GM18858 (cell line): ENCODE data around the gene SLC43A3.
"Not testable (repeated sequence)": the region's sequence is repeated elsewhere in the genome, so short reads cannot be mapped to it uniquely, and the experiment has no call there.

Experiments
- ATAC-seq: cut with Tn5 transposase; IDR thresholded peaks from one replicate; pipeline ENCODE4 v1.9.1; 2021; ENCODE audit not compliant: unreplicated experiment

SLC43A3 gene

DNA sequence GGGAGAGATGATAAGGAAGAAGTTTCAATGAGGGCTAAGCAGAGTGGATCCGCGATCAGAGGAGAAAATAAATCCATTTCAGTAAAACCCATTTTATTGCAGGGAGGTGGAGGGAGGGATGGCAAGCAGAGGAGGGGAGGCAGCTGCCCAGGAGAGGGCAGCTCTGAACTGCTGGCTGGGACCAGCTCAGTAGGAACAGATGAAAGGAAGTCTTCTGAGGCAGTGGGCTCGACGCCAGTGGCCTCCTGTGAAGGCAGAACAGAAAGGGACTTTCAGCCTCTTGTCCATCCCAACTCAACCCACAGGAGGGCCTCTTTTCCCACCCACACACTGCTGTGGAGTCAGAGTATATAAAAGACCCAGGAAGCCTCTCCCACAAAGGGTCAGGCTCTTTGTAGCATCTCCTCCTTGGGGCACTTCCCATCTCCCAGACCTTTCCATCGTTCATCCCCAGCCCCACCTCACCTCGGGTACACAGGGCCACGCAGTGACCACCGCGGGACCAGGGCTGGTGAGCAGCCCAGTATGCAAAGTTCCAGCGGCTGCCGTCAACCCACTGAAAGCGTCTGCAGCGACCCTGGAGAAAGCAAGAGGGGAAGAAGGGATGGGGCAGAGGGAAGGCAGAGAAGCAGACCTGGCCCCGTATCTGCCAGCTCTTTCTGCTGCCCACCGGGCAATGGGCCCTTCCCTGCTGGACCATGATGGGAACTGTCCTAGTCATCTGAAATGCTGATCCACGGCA is 39.5 kb downstream of the SLC43A3 start:
- ATAC-seq, result no peak

DNA sequence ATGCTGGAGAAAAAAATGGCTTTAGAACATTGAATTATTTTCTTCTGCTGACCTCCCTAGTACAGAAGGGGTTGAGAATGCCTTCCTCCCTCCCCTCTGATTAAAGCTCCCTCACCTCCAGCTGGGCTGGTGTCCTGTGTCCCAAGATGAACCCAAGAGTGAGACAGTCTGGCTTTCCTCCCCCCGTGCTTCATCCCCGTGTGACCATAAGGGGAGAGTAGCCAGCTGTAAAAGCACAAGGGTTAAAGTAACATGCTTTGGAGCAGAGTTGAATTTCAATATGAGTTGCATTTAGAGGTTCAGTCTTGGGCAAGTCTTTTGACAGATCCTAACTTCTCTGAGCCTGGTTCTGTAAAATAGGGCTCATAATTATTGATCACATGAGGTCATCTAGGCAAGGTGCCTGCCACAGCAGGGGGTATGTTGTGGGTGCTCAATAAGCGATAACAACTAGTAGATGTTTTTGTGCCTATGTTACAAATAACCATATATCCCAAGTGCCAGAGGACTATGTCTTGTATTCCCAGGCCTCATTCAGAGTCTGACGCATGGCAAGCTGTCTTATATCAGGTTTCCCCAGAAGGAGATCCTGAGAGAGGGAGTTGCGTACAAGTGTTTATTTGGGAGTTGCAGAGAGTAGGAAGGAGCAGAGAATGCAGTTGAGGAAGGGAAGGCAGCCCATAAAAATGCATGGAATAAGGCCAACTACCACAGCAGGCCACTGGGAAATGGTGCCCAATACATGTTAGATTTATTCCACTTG is 40.6 kb downstream of the SLC43A3 start:
- no peak for ATAC-seq

DNA sequence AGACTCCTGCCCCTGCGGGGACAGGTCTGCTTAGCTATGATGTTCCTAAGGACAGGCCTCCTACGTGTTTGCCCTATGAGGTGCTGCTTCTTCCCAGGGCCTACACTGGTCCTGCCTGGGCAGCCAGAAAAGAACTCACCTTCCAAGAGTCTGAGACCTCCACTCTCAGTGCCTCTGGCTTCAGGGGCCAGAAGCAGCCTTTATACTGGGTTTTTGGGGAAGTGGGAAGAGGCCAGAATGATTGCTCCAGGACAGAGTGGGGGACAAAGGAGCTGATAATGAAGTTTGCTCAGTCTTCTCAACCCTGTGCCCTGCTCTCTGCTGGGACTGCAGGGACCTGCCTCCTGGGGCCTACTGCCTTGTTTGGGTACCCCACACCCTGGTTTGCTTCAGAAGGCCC is 45.9 kb downstream of the SLC43A3 start, which contains the start of gene PRG3:
TSS of gene PRG3 (minus strand) at position 176 of the 400 bp plus-strand sequence. CDS start 442 bp downstream, outside the sequence.
- ATAC-seq, result no peak

DNA sequence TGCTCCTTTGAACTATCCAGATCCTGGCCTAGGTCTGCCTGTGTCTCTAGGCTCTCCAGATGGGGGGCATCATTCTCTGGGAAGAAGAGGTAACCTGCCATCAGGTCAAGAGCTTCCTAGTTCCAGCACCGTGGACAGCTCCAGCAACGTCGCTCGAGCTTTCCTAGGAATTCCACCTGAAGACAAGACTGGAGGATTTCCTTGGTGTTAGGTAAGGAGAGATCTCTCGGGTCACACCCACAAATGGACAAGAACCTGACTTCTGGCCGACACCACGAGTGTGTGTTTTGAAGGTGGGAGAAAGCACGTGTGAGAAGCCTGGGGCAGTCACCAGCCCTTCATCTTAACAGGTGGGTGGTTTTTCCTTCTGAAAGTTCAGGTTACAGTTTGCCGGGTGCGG is 47.2 kb downstream of the SLC43A3 start:
- ATAC-seq, result no peak

DNA sequence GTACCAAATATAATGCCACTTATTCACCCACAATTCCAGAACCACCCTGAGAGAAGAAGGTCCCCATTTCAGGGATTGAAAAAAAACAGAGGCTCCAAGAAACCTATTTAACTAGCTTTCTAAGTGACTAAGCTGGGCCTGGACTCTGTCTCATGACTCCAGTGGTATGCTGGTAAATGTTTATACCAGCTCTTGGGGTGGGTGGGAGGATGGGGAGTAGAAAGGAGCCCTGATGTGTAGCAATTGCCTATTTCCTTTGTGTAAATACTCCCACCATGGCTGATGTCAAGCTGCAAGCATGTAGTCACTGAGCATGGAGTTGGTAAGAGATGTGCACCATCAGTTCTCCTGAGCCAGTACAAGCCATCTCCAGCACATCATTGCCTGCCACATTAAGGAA is 48.7 kb downstream of the SLC43A3 start:
- no peak for ATAC-seq

DNA sequence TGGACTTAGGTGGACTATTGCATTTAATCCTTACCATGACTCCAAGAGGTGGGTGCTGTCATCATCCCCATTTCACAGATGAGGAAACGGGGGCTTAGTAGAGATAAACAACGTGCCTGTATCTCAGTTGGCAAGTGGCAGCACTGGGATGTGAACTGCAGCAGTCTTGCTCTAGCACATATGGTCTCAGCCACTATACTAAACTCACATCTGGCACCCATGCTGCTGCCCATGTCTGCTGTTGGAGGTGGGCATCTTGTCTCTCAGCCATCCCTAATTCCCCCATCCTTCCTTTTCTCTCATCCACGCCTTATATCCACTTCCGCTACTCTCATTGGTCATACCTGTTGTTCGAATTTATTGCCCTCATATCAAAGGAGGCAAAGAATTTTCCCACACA is 49.8 kb downstream of the SLC43A3 start:
- ATAC-seq, result no peak

DNA sequence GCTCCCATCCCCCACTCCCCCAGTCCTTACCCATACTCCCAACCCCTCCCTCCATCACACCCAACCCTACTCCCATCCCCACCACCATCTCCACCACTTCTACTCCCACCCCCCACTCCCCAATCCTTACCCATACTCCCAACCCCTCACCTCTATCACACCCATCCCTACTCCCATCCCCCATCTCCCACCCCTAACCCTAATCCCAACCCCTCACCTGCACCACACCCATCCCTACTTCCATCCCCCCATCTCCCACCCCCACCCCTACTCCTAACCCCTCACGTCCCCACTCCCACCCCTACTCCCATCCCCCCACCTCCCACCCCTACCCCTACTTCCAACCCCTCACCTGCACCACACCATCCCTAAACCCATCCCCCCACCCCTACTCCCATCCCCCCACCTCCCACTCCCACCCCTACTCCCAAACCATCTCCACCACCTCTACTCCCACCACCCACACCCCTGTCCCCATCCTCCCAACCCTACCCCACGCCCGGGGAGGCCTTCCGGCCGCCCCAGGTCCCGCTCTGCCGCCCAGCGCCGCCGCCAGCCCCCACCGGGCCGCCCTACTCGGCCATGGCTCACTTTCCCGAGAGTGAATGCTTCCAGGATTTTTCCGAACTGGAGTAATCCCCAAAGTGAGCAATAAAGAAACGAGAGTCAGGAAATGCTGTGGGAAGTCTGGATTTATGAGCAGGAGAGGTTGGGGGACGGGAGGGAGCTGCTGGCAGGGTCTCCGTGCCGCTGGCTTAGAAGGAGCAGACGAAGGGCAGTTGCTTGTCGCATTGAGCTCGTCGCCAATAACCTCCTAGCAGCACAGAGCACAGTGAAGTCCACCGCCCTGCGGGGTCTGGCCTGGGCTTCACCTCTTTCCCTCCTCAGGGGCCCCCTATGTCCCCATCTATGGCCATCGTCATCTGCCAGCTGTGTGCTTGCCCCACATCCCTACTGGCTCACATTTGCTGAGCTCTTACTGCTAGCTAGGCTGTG is 50.5 kb downstream of the SLC43A3 start:
- no peak for ATAC-seq

DNA sequence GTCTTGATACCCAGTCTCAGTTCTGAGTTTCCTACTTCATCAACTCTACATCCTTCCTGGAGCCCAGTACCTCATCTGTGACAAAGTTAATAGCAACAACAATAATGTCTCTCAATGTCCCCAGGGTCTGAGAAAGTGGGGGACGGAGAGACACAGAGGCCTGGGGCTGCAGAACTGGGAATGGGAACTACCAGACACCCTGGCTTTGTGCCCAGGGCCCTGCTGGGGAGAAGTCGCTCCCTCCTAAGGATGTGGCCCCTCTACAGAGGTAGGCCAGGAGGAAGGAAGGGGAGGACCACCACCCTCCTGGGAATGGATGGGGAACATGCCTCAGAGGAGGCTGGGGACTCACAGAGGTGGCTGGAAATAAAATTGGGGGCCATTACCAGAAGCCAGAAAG is 51.4 kb downstream of the SLC43A3 start:
- ATAC-seq, result no peak

DNA sequence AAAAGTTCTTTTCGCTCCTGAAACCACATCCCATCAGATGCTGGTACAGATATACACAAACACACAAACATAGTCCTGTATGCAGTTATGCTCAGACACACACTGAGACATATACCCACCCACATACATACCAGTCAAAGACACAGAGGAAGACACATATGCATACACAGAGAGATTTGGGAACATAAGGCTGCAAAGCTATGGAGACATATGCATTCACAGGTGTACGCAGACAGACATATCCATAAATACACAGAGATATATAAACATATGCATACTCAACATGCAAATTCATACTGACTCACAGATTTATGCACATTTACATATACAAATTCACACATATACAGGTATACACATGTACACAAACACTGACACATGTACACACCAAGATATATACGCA is 52.0 kb downstream of the SLC43A3 start:
- ATAC-seq, result no peak

DNA sequence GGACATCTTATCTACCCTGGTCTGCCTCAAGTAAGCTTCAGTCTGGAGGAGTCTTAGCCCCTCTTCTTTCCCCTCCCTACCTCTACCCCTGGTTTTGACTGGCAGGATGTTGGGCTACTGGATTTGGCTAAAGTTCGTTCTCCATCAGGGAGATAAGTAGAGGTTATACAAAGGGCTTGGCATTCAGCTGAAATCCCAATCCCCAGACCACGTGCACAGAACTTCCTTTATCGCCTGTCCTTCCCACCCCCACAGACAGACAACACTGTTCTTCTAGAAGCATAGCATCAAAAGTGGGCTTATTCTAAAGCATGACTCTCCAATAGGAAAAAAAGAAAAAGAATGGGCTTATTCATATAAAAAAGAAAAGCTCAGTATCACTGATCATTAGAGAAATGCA is 53.8 kb downstream of the SLC43A3 start:
- no peak for ATAC-seq

DNA sequence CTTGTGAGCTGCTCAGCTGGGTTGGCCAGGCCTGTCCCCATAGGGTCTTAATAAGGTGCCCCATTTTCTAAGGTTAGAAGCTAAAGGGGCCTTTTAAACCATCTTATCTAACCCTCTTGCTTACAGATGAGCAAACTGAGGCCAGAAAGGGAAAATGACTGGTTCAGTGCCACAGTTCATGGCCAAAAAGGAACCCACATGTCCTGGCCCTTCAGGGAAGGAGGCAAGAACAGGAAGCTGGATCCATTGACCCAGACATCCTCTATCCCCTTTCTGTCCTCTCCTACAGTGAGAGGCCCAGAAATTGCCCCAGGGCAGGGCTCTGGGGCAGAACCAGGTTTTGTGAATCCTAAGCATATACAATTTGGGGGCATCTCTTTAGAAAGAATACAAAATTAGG is 56.0 kb downstream of the SLC43A3 start:
- ATAC-seq, result no peak

DNA sequence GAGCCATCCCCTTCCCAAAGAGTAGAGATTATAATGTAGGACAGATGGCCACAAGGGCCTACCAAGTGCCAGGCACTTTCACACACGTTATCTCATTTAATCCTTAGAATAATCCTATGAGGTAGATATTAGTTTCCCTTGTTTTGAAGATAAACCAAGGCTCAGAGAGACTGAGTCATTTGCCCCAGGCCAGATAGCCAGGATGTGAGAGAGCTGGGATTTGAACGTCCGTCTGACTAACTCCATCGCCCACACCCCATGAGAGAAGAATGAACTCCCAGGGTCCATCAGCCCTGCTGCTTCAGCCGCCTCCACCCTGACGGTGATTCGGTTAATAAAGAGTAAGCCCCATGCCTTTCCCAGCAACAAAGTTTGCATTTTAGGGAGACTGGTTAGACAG is 56.7 kb downstream of the SLC43A3 start:
- ATAC-seq, result no peak

DNA sequence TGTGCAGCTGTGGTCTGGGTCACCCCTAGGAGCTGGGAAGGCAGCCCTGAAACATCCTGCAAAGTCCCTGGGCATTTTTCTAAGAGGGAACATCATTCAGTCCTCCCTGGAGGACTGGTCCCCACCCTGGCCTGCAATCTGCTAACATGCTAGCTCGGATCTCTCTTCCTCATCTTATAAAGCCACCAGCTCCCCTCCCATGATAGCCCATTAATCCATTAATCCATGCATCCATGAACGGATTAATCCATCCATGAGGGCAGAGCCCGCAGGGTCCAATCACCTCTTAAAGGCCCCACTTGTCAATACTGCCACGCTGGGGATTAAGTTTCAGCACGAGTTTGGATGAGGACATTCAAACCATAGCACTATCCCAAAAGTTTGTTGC is 58.1 kb downstream of the SLC43A3 start:
- no peak for ATAC-seq

DNA sequence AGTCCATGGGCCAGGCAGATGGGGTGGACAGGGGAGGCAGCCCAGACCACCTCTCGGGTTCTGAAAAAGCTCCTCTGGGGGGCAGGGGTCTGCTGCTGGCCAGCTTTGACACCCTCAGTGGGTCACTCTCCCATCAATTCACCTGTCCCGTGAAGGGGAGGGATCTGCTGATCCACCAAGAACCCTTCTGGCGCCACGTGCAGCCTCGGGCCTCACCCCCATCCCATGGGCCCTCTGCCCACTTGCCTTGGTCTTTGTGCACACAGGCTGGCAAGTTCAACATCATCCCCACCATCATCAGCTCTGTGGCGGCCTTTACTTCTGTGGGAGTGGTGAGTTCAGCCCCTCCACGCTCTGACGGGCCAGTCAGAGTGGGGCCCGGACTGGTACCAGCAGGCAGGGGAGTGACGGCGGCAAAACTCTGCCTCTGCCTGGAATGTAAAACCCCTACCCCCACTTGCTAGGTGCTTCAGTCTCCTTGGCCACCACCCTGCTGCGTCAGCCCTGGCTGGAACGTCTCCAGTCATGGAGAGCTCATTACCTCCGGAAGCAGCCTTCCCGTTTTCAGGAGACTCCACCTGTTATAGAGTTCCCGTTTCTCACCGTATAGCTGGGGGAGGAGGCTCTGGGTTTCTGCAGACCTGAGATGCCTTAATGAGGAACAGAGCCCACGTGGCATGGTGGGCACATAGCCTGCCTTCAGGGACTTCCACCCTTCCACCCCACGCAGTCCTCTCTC is 58.6 kb downstream of the SLC43A3 start:
- ATAC-seq, result no peak

DNA sequence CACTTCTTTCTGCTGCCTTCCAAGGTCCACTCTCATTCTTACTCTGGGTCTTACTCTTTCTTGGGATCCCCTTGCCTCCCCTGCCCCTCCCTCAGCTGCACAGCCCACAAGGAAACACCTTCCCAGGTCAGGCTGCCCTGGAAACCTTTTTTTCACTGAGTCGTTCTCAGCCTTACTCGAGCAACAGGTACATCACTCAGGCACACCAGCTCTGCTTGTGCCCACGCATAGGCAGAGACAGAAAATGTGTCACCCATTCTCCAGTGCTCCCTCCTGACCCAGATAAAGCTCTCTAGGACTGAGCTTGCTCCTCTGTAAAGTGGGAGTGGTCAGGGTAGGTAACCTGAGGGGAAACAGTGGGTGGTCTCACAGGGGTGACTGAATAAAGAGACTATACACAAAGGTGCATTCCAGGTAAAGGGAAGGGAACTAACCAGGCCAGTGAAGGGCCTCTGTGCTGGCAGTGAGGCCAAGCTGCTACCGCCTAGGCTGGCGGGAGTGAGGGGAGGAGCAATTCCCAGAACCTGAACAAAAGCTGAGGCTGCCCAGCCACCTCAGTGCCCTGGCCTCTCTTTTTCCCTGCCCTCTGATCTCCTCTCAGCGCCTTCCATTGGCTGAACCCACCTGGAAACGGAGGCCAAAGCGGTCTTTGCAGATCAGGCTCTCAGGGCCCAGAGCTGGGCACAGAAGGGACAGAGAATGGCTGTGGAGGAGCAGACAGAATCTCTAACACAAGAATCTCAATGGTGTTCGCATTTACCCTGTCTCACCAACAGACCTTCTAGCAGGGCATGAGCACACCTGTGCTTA is 61.9 kb downstream of the SLC43A3 start:
- ATAC-seq, result no peak

DNA sequence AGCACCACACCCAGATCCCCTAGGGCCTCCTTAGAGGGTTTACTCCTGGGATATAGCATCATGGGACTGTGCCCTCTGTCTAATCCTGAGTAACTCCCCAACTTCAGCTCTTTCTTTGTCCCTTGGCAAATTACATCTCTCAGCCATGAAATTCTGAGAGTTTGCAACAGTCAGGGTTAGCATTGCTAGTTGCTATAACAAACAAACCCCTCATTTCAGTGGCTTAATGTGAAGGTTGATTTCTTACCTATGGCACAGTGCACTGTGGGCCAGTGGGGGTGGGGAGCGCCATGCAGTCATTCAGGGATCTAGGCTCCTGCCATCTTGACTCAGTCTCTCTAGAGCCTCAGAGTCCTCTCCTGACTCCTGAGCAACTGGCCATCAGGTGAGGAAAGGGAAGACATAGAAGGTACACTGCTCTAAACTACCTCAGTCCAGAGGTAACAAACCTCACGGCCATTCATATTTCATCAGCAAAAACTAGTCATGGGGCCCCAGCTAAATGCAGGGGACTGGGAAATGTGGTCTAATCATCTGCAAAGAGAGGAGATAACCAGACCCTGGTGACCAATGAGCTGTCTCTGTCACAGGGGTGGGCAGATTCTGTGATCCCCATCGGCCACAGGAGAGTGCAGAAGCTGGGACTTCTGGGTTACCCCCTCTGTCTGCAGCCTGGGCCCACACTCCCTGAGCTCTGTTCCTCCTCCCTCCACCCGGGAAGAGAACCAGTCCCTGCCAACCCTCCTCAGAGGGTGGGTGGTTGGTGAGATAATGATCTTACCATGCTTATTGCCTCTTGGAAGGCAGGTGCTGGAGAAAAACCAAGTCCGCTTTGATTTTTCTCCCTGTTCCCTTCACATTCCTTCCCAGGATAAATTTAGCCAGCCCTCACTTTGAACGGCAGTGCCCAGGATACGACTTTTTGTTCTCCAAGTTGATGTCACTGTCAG is 63.5 kb downstream of the SLC43A3 start:
- ATAC-seq, result no peak

DNA sequence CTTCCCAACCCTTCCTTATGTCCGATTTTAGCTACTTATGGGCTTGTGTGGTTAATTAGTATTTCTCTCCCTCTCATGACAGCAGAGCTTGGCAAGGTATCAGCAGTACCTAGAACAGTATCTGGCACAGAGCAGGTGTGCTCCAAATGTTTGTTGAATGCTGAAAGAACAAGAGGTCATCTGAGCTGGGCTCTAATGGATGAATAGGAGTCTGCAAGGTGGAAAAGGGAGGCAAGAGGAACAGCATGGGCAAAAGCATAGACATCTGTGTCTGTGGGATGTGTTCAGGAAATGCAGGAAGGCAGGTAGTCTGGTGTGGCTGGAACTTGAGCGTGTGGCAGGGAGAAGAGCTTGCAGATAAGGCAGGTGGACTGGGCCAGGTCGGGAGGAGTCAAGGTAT is 65.0 kb downstream of the SLC43A3 start:
- ATAC-seq, result no peak

DNA sequence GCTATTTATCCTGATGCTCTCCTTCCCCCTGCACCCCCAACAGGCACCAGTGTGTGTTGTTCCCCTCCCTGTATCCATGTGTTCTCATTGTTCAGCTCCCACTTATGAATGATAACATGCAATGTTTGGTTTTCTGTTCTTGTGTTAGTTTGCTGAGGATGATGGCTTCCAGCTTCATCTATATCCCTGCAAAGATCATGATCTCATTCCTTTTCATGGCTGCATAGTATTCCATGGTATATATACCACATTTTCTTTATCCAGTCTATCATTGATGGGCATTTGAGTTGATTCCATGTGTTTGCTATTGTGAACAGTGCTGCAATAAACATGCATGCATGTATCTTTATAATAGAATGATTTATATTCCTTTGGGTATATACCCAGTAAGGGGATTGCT is 65.5 kb downstream of the SLC43A3 start:
- ATAC-seq, result not testable (repeated sequence)

DNA sequence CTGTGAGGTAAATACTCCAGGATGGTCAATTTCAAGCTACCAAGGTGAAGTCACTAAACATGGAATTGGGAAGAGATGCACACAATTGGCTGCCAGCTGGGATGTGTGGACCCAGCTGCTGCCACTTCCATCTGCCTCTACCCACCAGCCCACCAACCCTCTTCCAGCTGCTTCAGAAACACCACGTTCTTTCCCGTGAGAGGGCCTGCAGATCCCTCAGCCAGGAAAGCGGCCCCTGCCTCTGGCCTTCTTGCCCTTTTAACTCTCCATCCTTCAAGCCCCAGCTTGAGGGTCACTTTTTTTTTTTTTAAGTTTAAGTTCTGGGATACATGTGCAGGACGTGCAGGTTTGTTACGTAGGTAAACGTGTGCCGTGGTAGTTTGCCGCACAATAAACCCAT is 65.9 kb downstream of the SLC43A3 start:
- ATAC-seq, result no peak
